GM12878 (cell line): ENCODE measurements around the gene AEBP2. TPM values are rescaled to one million over a fixed set of nuclear protein-coding genes. Genes with fewer than 3 reads are reported as not detected.

Experiments
- ATAC-seq: fragments of 200-7000 bp; cut with Tn5 transposase; 3 replicates; pipeline ENCODE4 v1.9.1; 2020; ENCODE audit warnings: mild to moderate bottlenecking, moderate library complexity
- BruUV-seq: library from RNA; stranded (reverse); fragments of 400-500 nt; replicated peaks from 2 replicates; lab custom pipeline; 2021; lab: Mats Ljungman, UMichigan
- CTCF ChIA-PET: fragments of 300-600 bp; sonication (Branson Sonifier 250); formaldehyde crosslinking; extraction: SDS; loops from one replicate; lab custom pipeline; 2021; ENCODE audit warnings: inconsistent platforms; lab: Yijun Ruan, JAX
- POLR2A ChIA-PET: fragments of 350-600 bp; formaldehyde crosslinking; extraction: SDS; loops from one replicate; lab custom pipeline; 2021; ENCODE audit warnings: inconsistent platforms; lab: Charles Lee
- RAD21 ChIA-PET: fragments of 300-600 bp; sonication (Branson Sonifier 250); formaldehyde crosslinking; loops from one replicate; lab custom pipeline; 2023; ENCODE audit warnings: antibody characterized with exemption; ENCODE audit not compliant: unreplicated experiment; lab: Charles Lee
- SMC1A ChIA-PET: fragments of 300-600 bp; sonication (Branson Sonifier 250); formaldehyde crosslinking; loops from one replicate; lab custom pipeline; 2023; ENCODE audit not compliant: unreplicated experiment, uncharacterized antibody; lab: Charles Lee
- DNase-seq: peaks from one replicate; pipeline ENCODE4 v3.0.0-alpha.2; 2011; ENCODE audit warnings: low read depth, low spot score
- FAIRE-seq: peaks from 3 replicates; lab custom pipeline; 2011; peaks lifted over from hg19 to GRCh38; lab: Jason Lieb, UNC
- H2AFZ ChIP-seq: 2 replicates; pipeline ENCODE4 v1.6.0; 2011; ENCODE audit warnings: low read depth, low read length, control low read depth; ENCODE audit not compliant: control insufficient read depth
- H3K27ac ChIP-seq: 2 replicates; pipeline ENCODE4 v1.5.1; 2011; ENCODE audit warnings: control low read depth; ENCODE audit not compliant: control insufficient read depth, insufficient read depth
- H3K27me3 ChIP-seq, 2 experiments: replicated peaks in 1 of 2; 2 replicates each; pipeline versions ENCODE4 v1.6.0 to v1.6.1; 2011; ENCODE audit warnings: low read length in 1 of 2; ENCODE audit not compliant: control insufficient read depth in 2 of 2, insufficient read depth in 2 of 2
- H3K36me3 ChIP-seq, 2 experiments: 2 replicates each; pipeline ENCODE4 v1.5.1; 2011; ENCODE audit warnings: low read length in 1 of 2; ENCODE audit not compliant: control insufficient read depth in 2 of 2, insufficient read depth in 2 of 2
- H3K4me1 ChIP-seq: 2 replicates; pipeline ENCODE4 v1.6.1; 2011; ENCODE audit warnings: mild to moderate bottlenecking, low read length, moderate library complexity, mixed read lengths; ENCODE audit not compliant: control insufficient read depth, insufficient read depth
- H3K4me2 ChIP-seq: 2 replicates; pipeline ENCODE4 v1.6.0; 2011; ENCODE audit warnings: control low read depth; ENCODE audit not compliant: control insufficient read depth, insufficient read depth
- H3K4me3 ChIP-seq: fragments of 200-600 bp; sonication (generic); 2 replicates; pipeline ENCODE4 v1.5.1; 2016
- H3K79me2 ChIP-seq: 2 replicates; pipeline ENCODE4 v1.6.0; 2011; ENCODE audit warnings: low read length; ENCODE audit not compliant: control insufficient read depth, insufficient read depth
- H3K9ac ChIP-seq: 2 replicates; pipeline ENCODE4 v1.8.0; 2011; ENCODE audit warnings: low read length, control low read depth, mixed read lengths; ENCODE audit not compliant: control insufficient read depth, insufficient read depth
- H3K9me3 ChIP-seq: replicated peaks from 3 replicates; pipeline ENCODE4 v1.5.1; 2011; ENCODE audit warnings: mild to moderate bottlenecking, low read length; ENCODE audit not compliant: control insufficient read depth, insufficient read depth
- H4K20me1 ChIP-seq: 2 replicates; pipeline ENCODE4 v1.6.0; 2011; ENCODE audit not compliant: control insufficient read depth, insufficient read depth
- CREB1 ChIP-seq: IDR thresholded peaks from 2 replicates; pipeline ENCODE4 v1.6.1; 2012; ENCODE audit warnings: low read depth, mild to moderate bottlenecking, inconsistent platforms
- FOS ChIP-seq: IDR thresholded peaks from 3 replicates; pipeline ENCODE4 v1.6.1; 2011; ENCODE audit warnings: borderline replicate concordance; ENCODE audit not compliant: insufficient read length; ENCODE audit errors: extremely low read depth
- FOXM1 ChIP-seq: IDR thresholded peaks from 2 replicates; pipeline ENCODE4 v1.6.1; 2012; ENCODE audit warnings: low read depth, mild to moderate bottlenecking, inconsistent platforms, low read length, moderate library complexity
- MYB ChIP-seq: fragments of 150-350 bp; IDR thresholded peaks from 2 replicates; pipeline ENCODE4 v1.6.1; 2014; ENCODE audit warnings: mild to moderate bottlenecking, low read depth, low read length, borderline replicate concordance
- MYC ChIP-seq: IDR thresholded peaks from 2 replicates; pipeline ENCODE4 v1.6.1; 2011; ENCODE audit warnings: mild to moderate bottlenecking, low read length, moderate library complexity, inconsistent platforms; ENCODE audit not compliant: insufficient read depth, insufficient replicate concordance, insufficient read length, severe bottlenecking
- POU2F2 ChIP-seq: IDR thresholded peaks from 3 replicates; pipeline ENCODE4 v1.6.1; 2011; ENCODE audit warnings: low read depth, mild to moderate bottlenecking, low read length, borderline replicate concordance
- SIX5 ChIP-seq: IDR thresholded peaks from 2 replicates; pipeline ENCODE4 v1.6.1; 2011; ENCODE audit warnings: mild to moderate bottlenecking, low read depth, low read length, moderate library complexity; ENCODE audit not compliant: severe bottlenecking
- SP1 ChIP-seq: IDR thresholded peaks from one replicate; pipeline ENCODE4 v1.6.1; 2011; ENCODE audit warnings: low read depth, low read length
- WRNIP1 ChIP-seq: IDR thresholded peaks from 2 replicates; pipeline ENCODE4 v1.6.1; 2011; ENCODE audit warnings: low read depth, low read length, improper control_type of control experiment, borderline replicate concordance
- ZNF384 ChIP-seq: IDR thresholded peaks from 2 replicates; pipeline ENCODE4 v1.6.1; 2012; ENCODE audit warnings: low read depth, mild to moderate bottlenecking, low read length, improper control_type of control experiment, borderline replicate concordance
- in situ Hi-C: fragments of 300-500 bp; cut with MboI; formaldehyde crosslinking; loops from 9 replicates; pipeline ENCODE4 v1.14.3; 2018; ENCODE audit warnings: mixed read lengths
- intact Hi-C: fragments of 100-400 bp; cut with micrococcal nuclease; formaldehyde crosslinking; loops from one replicate; pipeline ENCODE4 v1.14.2; 2022; ENCODE audit not compliant: unreplicated experiment
- polyA plus RNA-seq, 11 experiments: library from polyadenylated mRNA; depleted of rRNA in 4 of 11; unstranded in 6 of 11; stranded (reverse) in 5 of 11; fragments of >200 nt; fragmentation: Nextera tagmentation in 4 of 11; fragmentation: Illumina TruSeq in 1 of 11; extraction: Ambion mirVana in 4 of 11; extraction: Trizol in 1 of 11; gene quantifications; 1 replicate in 1 of 11; 2 replicates in 10 of 11; pipeline versions ENCODE4 v1.2.1 to v1.2.3, GENCODE V29; 2011 to 2016; ENCODE audit warnings: inconsistent platforms in 2 of 11, missing spikeins in 2 of 11, low read depth in 1 of 11
- total RNA-seq, 4 experiments: library from RNA; depleted of rRNA in 3 of 4; stranded (reverse); fragments of >200 nt in 3 of 4; fragmentation: Illumina TruSeq in 1 of 4; extraction: Trizol in 1 of 4; gene quantifications; 2 replicates each; pipeline versions ENCODE4 v1.2.1 to v1.2.3, GENCODE V29; 2013 to 2021
- TF ChIP-seq, protein P1 (sequence below): IDR thresholded peaks from 2 replicates; pipeline ENCODE4 v1.6.1; 2011; ENCODE audit warnings: low read depth, mild to moderate bottlenecking, low read length, moderate library complexity, borderline replicate concordance; ENCODE audit errors: extremely low read depth
- TF ChIP-seq, protein P2 (sequence below), 3 experiments: IDR thresholded peaks in 2 of 3; conservative IDR thresholded peaks in 1 of 3; 2 replicates each; pipeline ENCODE4 v1.5.1; 2011; ENCODE audit warnings: low read depth in 3 of 3, low read length in 3 of 3, mild to moderate bottlenecking in 3 of 3, control low read depth in 2 of 3, moderate library complexity in 2 of 3, inconsistent platforms in 1 of 3, mixed read lengths in 1 of 3; ENCODE audit not compliant: control insufficient read depth in 2 of 3, insufficient read depth in 1 of 3; ENCODE audit errors: extremely low read depth in 1 of 3
- TF ChIP-seq, protein P3 (sequence below): IDR thresholded peaks from 2 replicates; pipeline ENCODE4 v1.6.1; 2012; ENCODE audit warnings: low read depth, low read length, improper control_type of control experiment

AEBP2 gene
- total and polyA plus RNA-seq, 10 of the 15 experiments (the other 5 are each of a cell fraction or from before 2014, with no cell fraction given): 17.6 to 126 (median 44.8) TPM

DNA sequence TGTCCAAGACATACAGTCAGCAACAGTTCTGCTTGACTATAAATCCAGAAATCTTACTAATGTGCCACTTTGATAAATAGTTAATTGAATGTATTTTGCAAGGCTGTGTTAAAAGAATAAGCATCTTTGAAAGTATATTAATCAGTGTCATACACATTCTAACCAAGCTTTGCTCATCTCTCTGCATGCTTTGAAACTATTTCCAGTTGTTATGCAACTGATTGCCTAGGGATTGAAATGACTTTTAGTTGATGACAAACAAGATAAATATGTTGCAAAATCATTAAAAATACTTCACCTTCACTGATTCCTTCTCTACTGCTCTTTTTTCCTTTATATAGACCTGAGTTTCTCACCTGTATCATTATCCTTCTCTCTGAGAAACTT, 91.3 kb downstream of the AEBP2 start:
- Histone ChIP-seq H3K4me3 (no peak overlapping the region), H3K9me3 (peaks cover 3% of the 10 kb centered on the region; the same call in 2 of the 3 replicates), H3K36me3 (no peaks in the 10 kb centered on the region), H3K27me3 (no peaks in the 10 kb centered on the region), H3K79me2 (no peaks in the 10 kb centered on the region), H3K4me1 (no peaks in the 10 kb centered on the region; the same call in 1 of the 2 replicates), H4K20me1 (no peaks in the 10 kb centered on the region), H3K4me2 (no peak overlapping the region), H3K9ac (no peak overlapping the region), H2AFZ (no peak overlapping the region), H3K27ac (no peak overlapping the region)
- ChIA-PET SMC1A (interaction anchor here (1.3 kb wide), 1 partner anchor 16 kb away, joined by 4 read pairs; no protein-coding TSS in a partner anchor), RAD21 (no interaction called here), CTCF (no interaction called here), POLR2A (no interaction called here)
- ATAC-seq (no peak), DNase-seq (no peak), FAIRE-seq (no peak)
- in situ Hi-C loops: no loop called here
- TF ChIP-seq SP1: no peak
- TF ChIP-seq POU2F2: no peak
- no peak for TF ChIP-seq SIX5
- TF ChIP-seq FOS: no peak
- TF ChIP-seq, protein P1, sequence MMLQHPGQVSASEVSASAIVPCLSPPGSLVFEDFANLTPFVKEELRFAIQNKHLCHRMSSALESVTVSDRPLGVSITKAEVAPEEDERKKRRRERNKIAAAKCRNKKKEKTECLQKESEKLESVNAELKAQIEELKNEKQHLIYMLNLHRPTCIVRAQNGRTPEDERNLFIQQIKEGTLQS: no peak
- TF ChIP-seq MYB: no peak
- TF ChIP-seq MYC: no peak
- TF ChIP-seq WRNIP1: no peak
- TF ChIP-seq, protein P2, sequence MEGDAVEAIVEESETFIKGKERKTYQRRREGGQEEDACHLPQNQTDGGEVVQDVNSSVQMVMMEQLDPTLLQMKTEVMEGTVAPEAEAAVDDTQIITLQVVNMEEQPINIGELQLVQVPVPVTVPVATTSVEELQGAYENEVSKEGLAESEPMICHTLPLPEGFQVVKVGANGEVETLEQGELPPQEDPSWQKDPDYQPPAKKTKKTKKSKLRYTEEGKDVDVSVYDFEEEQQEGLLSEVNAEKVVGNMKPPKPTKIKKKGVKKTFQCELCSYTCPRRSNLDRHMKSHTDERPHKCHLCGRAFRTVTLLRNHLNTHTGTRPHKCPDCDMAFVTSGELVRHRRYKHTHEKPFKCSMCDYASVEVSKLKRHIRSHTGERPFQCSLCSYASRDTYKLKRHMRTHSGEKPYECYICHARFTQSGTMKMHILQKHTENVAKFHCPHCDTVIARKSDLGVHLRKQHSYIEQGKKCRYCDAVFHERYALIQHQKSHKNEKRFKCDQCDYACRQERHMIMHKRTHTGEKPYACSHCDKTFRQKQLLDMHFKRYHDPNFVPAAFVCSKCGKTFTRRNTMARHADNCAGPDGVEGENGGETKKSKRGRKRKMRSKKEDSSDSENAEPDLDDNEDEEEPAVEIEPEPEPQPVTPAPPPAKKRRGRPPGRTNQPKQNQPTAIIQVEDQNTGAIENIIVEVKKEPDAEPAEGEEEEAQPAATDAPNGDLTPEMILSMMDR (IDR thresholded peaks at IDR 0.05 in 2 of 3, conservative IDR thresholded peaks at IDR 0.05 in 1 of 3; ENCODE audit: control insufficient read depth in 2 of 3, extremely low read depth in 1 of 3, insufficient read depth in 1 of 3, low read depth in 3 of 3, low read length in 3 of 3): no peak
- TF ChIP-seq, protein P3, sequence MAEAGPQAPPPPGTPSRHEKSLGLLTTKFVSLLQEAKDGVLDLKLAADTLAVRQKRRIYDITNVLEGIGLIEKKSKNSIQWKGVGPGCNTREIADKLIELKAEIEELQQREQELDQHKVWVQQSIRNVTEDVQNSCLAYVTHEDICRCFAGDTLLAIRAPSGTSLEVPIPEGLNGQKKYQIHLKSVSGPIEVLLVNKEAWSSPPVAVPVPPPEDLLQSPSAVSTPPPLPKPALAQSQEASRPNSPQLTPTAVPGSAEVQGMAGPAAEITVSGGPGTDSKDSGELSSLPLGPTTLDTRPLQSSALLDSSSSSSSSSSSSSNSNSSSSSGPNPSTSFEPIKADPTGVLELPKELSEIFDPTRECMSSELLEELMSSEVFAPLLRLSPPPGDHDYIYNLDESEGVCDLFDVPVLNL: no peak
- TF ChIP-seq CREB1: no peak
- no peak for TF ChIP-seq ZNF384
- TF ChIP-seq FOXM1: no peak
- intact Hi-C loops: no loop called here
- no TSS peak for BruUV-seq
